Stimulated activated naive CD8-positive, alpha-beta T cell treated with anti-CD3 and anti-CD28 coated beads, Interleukin-15, amount 100 ng/mL, for 72 hours (primary cell): ENCODE measurements around the gene CYP2D6.

ENCODE experiments used
- ATAC-seq: fragments of 150-1000 bp; cut with Tn5 transposase; 2 replicates; pipeline ENCODE4 v1.10.0; 2021; ENCODE audit warnings: mild to moderate bottlenecking, moderate library complexity
- DNase-seq, 2 donors: peaks; one replicate each; pipeline ENCODE4 v3.0.0; 2021 to 2022
- H3K27ac Mint-ChIP-seq, 2 donors: one replicate each; pipeline ENCODE4 v1.8.0; 2022; ENCODE audit warnings: mild to moderate bottlenecking in 2 of 2, mixed read lengths in 2 of 2, moderate library complexity in 2 of 2
- H3K27me3 Mint-ChIP-seq: one replicate; pipeline ENCODE4 v1.8.0; 2022; ENCODE audit warnings: mixed read lengths
- H3K4me1 Mint-ChIP-seq: one replicate; pipeline ENCODE4 v1.8.0; 2022; ENCODE audit warnings: mild to moderate bottlenecking, mixed read lengths
- H3K4me3 Mint-ChIP-seq, 2 donors: one replicate each; pipeline ENCODE4 v1.8.0; 2022; ENCODE audit warnings: mild to moderate bottlenecking in 2 of 2, mixed read lengths in 2 of 2, moderate library complexity in 1 of 2
- H3K9me3 Mint-ChIP-seq, 2 donors: one replicate each; pipeline ENCODE4 v1.8.0; 2022; ENCODE audit warnings: mixed read lengths in 2 of 2

The CYP2D6 gene

GRCh38 chr22:42090596-42091454 is 39.8 kb downstream of the CYP2D6 start, which contains the start of gene NDUFA6:
Gene NDUFA6 (minus strand): TSS chr22:42090772. CDS start chr22:42090744, 28 bp downstream.
- H3K27ac Mint-ChIP-seq, result peak within 1 kb of the TSS; percentile 99 to 100
- peaks cover 28% of the 10 kb centered on the region for H3K4me1 Mint-ChIP-seq
- peak; percentile 98 to 99 for DNase-seq
- peaks cover 0 to 5% of the 10 kb centered on the region in 2 donors for H3K9me3 Mint-ChIP-seq
- H3K27me3 Mint-ChIP-seq, result no peaks in the 10 kb centered on the region
- H3K4me3 Mint-ChIP-seq, result peak within 1 kb of the TSS; percentile 94 to 99
- ATAC-seq, result peak; percentile 97

GRCh38 chr22:42086051-42086450 is 44.6 kb downstream of the CYP2D6 start:
- Mint-ChIP-seq H3K4me1 (peaks cover 32% of the 10 kb centered on the region), H3K27ac (no peak overlapping the region), H3K4me3 (no peak overlapping the region), H3K9me3 (peaks cover 0 to 5% of the 10 kb centered on the region in 2 donors), H3K27me3 (no peaks in the 10 kb centered on the region)
- DNase-seq (no peak), ATAC-seq (no peak)

- Mint-ChIP-seq H3K27me3 (no peaks in the 10 kb centered on the region), H3K4me3 (no peak overlapping the region), H3K9me3 (peaks cover 0 to 2% of the 10 kb centered on the region in 2 donors), H3K4me1 (peaks cover 33% of the 10 kb centered on the region), H3K27ac (peak overlapping the region in 1 of 2 donors; percentile 42)
- DNase-seq (no peak), ATAC-seq (no peak)
Observed at GRCh38 chr22:42084874-42085273, 45.7 kb downstream of the CYP2D6 start.

GRCh38 chr22:42083119-42083518 is 47.5 kb downstream of the CYP2D6 start:
- peaks cover 32% of the 10 kb centered on the region for H3K4me1 Mint-ChIP-seq
- H3K9me3 Mint-ChIP-seq, result no peaks in the 10 kb centered on the region
- DNase-seq (no peak), ATAC-seq (no peak)
- no peaks in the 10 kb centered on the region for H3K27me3 Mint-ChIP-seq
- no peak overlapping the region for H3K27ac Mint-ChIP-seq
- H3K4me3 Mint-ChIP-seq, result no peak overlapping the region

- Mint-ChIP-seq H3K4me3 (peak overlapping the region; percentile 95 to 97), H3K27me3 (no peaks in the 10 kb centered on the region), H3K4me1 (peaks cover 33% of the 10 kb centered on the region), H3K9me3 (no peaks in the 10 kb centered on the region), H3K27ac (peak overlapping the region; percentile 97 to 99)
- ATAC-seq (no peak), DNase-seq (no peak)
Observed at GRCh38 chr22:42080287-42080686, 50.3 kb downstream of the CYP2D6 start.

GRCh38 chr22:42079319-42080251 is 51.0 kb downstream of the CYP2D6 start, which contains the start of gene SMDT1:
Gene SMDT1 (plus strand): TSS chr22:42079700. CDS start chr22:42079769, 69 bp downstream.
- Mint-ChIP-seq H3K27ac (peak within 1 kb of the TSS; percentile 97 to 99), H3K27me3 (no peaks in the 10 kb centered on the region), H3K4me3 (peak within 1 kb of the TSS; percentile 95 to 97), H3K4me1 (peaks cover 40% of the 10 kb centered on the region), H3K9me3 (no peaks in the 10 kb centered on the region)
- DNase-seq (peak; percentile 99), ATAC-seq (peak; percentile 93)

GRCh38 chr22:42078469-42079318 is 51.9 kb downstream of the CYP2D6 start:
- peak overlapping the region; percentile 97 to 99 for H3K27ac Mint-ChIP-seq
- H3K4me3 Mint-ChIP-seq, result peak overlapping the region; percentile 95 to 97
- DNase-seq, result no peak
- H3K9me3 Mint-ChIP-seq, result no peaks in the 10 kb centered on the region
- peaks cover 44% of the 10 kb centered on the region for H3K4me1 Mint-ChIP-seq
- no peaks in the 10 kb centered on the region for H3K27me3 Mint-ChIP-seq
- ATAC-seq, result peak; percentile 29

GRCh38 chr22:42077486-42078125 is 53.0 kb downstream of the CYP2D6 start:
- Mint-ChIP-seq H3K9me3 (no peaks in the 10 kb centered on the region), H3K4me1 (peaks cover 52% of the 10 kb centered on the region), H3K27me3 (no peaks in the 10 kb centered on the region), H3K4me3 (no peak overlapping the region), H3K27ac (no peak overlapping the region)
- DNase-seq (no peak), ATAC-seq (no peak)

GRCh38 chr22:42076764-42077485 is 53.7 kb downstream of the CYP2D6 start:
- ATAC-seq, result no peak
- H3K9me3 Mint-ChIP-seq, result no peaks in the 10 kb centered on the region
- peaks cover 52% of the 10 kb centered on the region for H3K4me1 Mint-ChIP-seq
- DNase-seq, result no peak
- no peaks in the 10 kb centered on the region for H3K27me3 Mint-ChIP-seq
- H3K4me3 Mint-ChIP-seq, result no peak overlapping the region
- H3K27ac Mint-ChIP-seq, result no peak overlapping the region
